ENCODE results near the gene SLAMF1.

GRCh38 chr1:160605205-160605604 is 41.6 kb downstream of the SLAMF1 start:
- TF ChIP-seq POLR2A (IDR thresholded peaks at IDR 0.05) (no peak), EP300 (IDR thresholded peaks at IDR 0.05) (no peak)

Data from upper lobe of left lung (tissue), 4 donors.